Glutamatergic neuron (in vitro differentiated cells): ENCODE results near the gene UQCRC1. TPM values are rescaled to one million over a fixed set of nuclear protein-coding genes. Genes with fewer than 3 reads are reported as not detected.

Experiments
- DNase-seq: peaks from one replicate; pipeline ENCODE4 v3.0.0; 2022
- H3K27ac Mint-ChIP-seq: one replicate; pipeline ENCODE4 v1.8.0; 2020; ENCODE audit warnings: mild to moderate bottlenecking, mixed read lengths, inconsistent platforms; ENCODE audit not compliant: unreplicated experiment
- H3K27me3 Mint-ChIP-seq: one replicate; pipeline ENCODE4 v1.8.0; 2020; ENCODE audit warnings: mild to moderate bottlenecking, moderate library complexity, mixed read lengths, inconsistent platforms; ENCODE audit not compliant: unreplicated experiment
- H3K36me3 Mint-ChIP-seq: one replicate; pipeline ENCODE4 v1.8.0; 2020; ENCODE audit warnings: mild to moderate bottlenecking, mixed read lengths, inconsistent platforms; ENCODE audit not compliant: unreplicated experiment
- H3K4me1 Mint-ChIP-seq: one replicate; pipeline ENCODE4 v1.8.0; 2020; ENCODE audit warnings: mild to moderate bottlenecking, low read depth, mixed read lengths, inconsistent platforms; ENCODE audit not compliant: unreplicated experiment
- H3K4me3 Mint-ChIP-seq: one replicate; pipeline ENCODE4 v1.8.0; 2020; ENCODE audit warnings: mild to moderate bottlenecking, mixed read lengths, inconsistent platforms; ENCODE audit not compliant: unreplicated experiment
- H3K9me3 Mint-ChIP-seq: one replicate; pipeline ENCODE4 v1.8.0; 2020; ENCODE audit warnings: mild to moderate bottlenecking, moderate library complexity, mixed read lengths, inconsistent platforms; ENCODE audit not compliant: unreplicated experiment
- total RNA-seq: library from RNA; stranded (reverse); fragmentation: NEBNext Ultra II Directional; extraction: Animal tissue kit (Norgen Biotek cat#: 25700); gene quantifications from one replicate; pipeline ENCODE4 v1.2.1, GENCODE V29; 2021; ENCODE audit not compliant: unreplicated experiment
- TF ChIP-seq, protein P1 (sequence below): fragments of 200-600 bp; sonication (generic); IDR thresholded peaks from one replicate; pipeline ENCODE4 v1.5.0; 2021; ENCODE audit not compliant: partially characterized antibody, unreplicated experiment

The UQCRC1 gene
- total RNA-seq, 1 donor from 2014 or later, result 242 TPM

DNA sequence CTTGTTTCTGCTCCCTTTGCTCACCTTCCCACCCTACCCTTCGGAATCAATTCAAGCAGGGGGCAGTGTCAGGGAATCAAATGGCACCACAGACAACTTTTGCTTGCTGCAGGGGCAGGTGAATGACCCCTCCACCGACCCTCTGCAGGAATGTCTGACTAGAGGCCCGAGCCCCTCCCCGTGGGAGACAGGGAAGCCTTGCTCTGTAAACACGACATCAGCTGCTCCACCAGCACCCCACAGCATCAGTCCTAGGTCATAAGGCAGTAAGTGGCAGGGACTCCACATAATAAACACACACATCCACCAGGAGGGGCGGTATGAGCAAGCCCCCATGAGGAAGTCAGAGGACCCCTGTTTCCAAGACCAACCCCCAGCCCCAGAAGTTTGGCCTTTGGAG is 27.9 kb upstream of the UQCRC1 start:
- H3K27me3 Mint-ChIP-seq, result peaks cover 4% of the 10 kb centered on the region
- peaks cover 17% of the 10 kb centered on the region for H3K4me1 Mint-ChIP-seq
- H3K36me3 Mint-ChIP-seq, result no peaks in the 10 kb centered on the region
- no peak for DNase-seq
- H3K9me3 Mint-ChIP-seq, result peaks cover 3% of the 10 kb centered on the region
- TF ChIP-seq, protein P1, sequence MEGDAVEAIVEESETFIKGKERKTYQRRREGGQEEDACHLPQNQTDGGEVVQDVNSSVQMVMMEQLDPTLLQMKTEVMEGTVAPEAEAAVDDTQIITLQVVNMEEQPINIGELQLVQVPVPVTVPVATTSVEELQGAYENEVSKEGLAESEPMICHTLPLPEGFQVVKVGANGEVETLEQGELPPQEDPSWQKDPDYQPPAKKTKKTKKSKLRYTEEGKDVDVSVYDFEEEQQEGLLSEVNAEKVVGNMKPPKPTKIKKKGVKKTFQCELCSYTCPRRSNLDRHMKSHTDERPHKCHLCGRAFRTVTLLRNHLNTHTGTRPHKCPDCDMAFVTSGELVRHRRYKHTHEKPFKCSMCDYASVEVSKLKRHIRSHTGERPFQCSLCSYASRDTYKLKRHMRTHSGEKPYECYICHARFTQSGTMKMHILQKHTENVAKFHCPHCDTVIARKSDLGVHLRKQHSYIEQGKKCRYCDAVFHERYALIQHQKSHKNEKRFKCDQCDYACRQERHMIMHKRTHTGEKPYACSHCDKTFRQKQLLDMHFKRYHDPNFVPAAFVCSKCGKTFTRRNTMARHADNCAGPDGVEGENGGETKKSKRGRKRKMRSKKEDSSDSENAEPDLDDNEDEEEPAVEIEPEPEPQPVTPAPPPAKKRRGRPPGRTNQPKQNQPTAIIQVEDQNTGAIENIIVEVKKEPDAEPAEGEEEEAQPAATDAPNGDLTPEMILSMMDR, result no peak
- H3K4me3 Mint-ChIP-seq, result peak overlapping the region; percentile 57
- no peak overlapping the region for H3K27ac Mint-ChIP-seq

DNA sequence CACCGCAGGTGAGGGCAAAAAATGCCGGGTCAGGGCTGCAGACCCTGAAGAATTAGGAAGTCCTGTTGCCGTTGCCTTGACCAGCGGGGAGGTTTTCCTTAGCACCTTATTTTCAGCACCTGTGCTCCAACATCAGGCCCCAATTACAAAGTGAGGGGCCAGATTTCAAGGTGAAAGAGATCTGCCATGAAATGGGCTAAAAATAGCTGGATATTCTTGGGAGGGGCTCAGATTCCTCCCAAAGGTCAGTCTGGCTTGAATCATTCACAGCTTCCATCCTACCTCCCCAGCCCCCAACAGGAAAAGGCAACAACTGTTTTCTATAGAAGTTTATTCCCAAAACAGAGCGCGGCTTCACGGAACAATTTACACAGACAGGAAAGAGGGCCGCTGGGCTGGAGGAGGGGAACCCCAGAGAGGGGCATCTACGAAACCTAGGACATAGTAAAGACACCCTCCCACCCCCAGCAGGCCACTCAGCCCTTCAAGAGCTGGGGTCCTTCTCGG is 26.8 kb upstream of the UQCRC1 start:
- peak overlapping the region; percentile 78 for H3K4me3 Mint-ChIP-seq
- peaks cover 17% of the 10 kb centered on the region for H3K4me1 Mint-ChIP-seq
- H3K36me3 Mint-ChIP-seq, result no peaks in the 10 kb centered on the region
- TF ChIP-seq, protein P1, result no peak
- H3K27me3 Mint-ChIP-seq, result peaks cover 2% of the 10 kb centered on the region
- peaks cover 3% of the 10 kb centered on the region for H3K9me3 Mint-ChIP-seq
- DNase-seq, result no peak
- no peak overlapping the region for H3K27ac Mint-ChIP-seq

DNA sequence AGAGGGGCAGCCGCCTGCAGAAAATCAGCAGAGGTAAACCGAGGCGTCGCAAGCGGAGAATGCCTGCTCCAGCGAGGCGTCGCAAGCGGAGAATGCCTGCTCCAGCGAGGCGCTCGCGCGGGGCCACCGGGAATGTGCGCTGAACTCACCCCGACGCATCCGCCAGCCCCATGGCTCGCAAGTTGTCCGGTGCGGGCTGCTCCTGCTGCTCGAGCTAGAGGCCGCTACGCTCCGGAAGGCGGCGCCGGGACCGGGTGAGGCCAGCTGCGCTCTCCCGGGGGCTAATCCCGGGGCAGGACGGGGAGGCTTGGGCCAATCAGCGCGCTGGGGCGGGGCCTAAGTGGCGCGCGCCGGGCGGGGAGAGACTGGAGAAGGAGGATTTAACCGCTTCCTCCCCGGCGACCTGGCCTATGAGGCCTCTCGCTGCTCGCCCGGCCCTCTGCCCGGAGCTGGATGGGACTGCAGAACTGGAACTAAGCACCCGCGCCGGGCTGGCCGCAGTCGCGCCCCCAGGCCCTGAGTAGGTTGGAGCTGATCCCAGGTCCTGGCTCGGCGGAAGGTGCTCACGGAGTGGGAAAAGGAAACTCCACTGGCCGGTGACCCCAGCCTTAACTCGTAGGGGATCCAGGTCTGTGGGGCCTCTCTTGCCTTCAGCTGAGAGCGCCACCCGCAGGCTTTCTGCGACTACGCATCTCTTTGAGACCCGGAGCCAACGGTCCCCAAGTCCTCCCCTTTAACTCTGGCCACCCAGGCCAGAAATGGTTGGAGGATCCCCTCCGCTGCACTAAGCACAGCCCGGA is 26.0 kb upstream of the UQCRC1 start, which contains the start of gene SLC26A6:
Gene SLC26A6 (minus strand): TSS at position 240 of the 800 bp plus-strand sequence. CDS start 68 bp downstream, at position 172.
- DNase-seq, result peak; percentile 99
- peak within 1 kb of the TSS; percentile 78 for H3K4me3 Mint-ChIP-seq

GRCh38 chr3:48634661-48635221 is 25.3 kb upstream of the UQCRC1 start:
- Mint-ChIP-seq H3K27ac (no peak overlapping the region), H3K4me1 (peaks cover 17% of the 10 kb centered on the region), H3K4me3 (peak overlapping the region; percentile 78), H3K36me3 (no peaks in the 10 kb centered on the region), H3K27me3 (peaks cover 2% of the 10 kb centered on the region), H3K9me3 (peaks cover 3% of the 10 kb centered on the region)
- TF ChIP-seq, protein P1, result no peak
- DNase-seq, result peak; percentile 47

More for the DNA sequence above, 26.0 kb upstream of the UQCRC1 start, which contains the start of gene SLC26A6:
- peak within 1 kb of the TSS; percentile 33 for H3K27ac Mint-ChIP-seq
- H3K36me3 Mint-ChIP-seq, result no peaks in the 10 kb centered on the region
- peaks cover 3% of the 10 kb centered on the region for H3K9me3 Mint-ChIP-seq
- H3K4me1 Mint-ChIP-seq, result peaks cover 17% of the 10 kb centered on the region
- TF ChIP-seq, protein P1, result peak; percentile 67
- H3K27me3 Mint-ChIP-seq, result peaks cover 2% of the 10 kb centered on the region
